GM18499 (cell line): ENCODE results near the gene ZNF677.
"Not testable (repeated sequence)": the region's sequence is repeated elsewhere in the genome, so short reads cannot be mapped to it uniquely, and the experiment has no call there.

Experiments used
- ATAC-seq: cut with Tn5 transposase; IDR thresholded peaks from one replicate; pipeline ENCODE4 v1.9.1; 2021; ENCODE audit warnings: moderate number of reproducible peaks; ENCODE audit not compliant: insufficient read depth, unreplicated experiment

The ZNF677 gene

DNA sequence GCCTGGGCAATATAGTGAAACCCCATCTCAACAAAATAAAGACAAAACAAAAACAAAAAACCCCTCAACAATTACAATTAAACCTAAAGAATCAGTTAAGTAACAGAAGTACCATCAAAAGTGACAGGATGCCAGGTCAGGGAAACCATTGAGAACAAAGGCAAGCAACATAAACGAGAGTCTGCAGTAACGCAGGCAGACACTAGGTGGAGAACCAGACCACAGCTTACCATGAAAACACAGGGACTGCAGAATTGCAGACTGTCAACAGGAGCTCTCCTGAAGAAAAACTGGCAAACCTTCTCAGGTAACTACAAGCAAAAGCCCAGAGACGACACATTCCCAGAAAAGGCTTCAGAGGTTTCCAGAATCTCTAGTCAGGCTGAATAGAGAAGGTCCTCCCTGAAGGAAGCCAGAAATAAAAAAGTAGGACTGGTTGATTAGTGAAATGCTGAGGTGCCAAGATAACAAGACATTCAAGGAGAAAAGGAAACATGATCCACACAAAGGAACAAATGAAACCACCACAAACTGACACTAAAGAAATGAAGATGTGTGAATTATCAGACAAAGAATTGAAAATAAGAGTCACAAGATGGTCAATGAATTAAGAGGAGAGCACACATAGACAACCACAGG, 59.3 kb downstream of the ZNF677 start:
- ATAC-seq, result no peak

DNA sequence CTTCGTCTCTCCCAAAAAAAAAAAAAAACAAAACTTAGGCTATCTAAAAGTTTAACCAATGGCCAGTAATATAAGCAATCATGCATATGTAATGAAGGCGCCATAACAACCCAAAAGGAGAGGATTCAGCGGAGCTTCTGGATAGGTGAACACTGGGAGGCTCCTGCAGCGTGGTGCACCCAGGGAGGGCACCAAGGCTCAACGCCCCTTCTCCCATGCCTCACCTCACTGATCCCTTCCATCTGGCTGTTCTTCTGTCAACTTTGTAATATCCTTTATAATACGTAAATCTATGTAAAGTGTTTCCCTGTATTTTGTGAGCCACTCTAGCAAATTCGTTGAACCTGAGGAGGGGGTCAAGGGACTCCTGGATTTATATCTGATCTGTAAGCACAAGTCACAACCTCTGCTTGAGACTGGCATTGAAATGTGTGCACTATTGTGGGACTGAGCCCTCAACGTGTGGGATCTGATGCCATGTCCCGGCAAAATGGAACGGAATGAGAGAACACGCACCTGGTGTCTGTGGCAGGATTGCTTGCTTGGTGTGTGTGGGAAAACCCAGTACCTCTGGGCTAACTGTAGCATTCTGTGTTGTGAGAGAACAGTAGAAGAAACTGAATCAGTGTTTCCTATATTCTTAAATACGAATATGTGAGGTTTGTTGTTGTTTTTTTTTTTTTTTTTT, 61.0 kb downstream of the ZNF677 start:
- ATAC-seq, result no peak

- ATAC-seq, result no peak
Measured at GRCh38 chr19:53192771-53193534, 61.7 kb downstream of the ZNF677 start, which contains the start of gene ZNF665. Gene ZNF665 (minus strand): TSS chr19:53193358. CDS start chr19:53182898, 10,460 bp downstream.

DNA sequence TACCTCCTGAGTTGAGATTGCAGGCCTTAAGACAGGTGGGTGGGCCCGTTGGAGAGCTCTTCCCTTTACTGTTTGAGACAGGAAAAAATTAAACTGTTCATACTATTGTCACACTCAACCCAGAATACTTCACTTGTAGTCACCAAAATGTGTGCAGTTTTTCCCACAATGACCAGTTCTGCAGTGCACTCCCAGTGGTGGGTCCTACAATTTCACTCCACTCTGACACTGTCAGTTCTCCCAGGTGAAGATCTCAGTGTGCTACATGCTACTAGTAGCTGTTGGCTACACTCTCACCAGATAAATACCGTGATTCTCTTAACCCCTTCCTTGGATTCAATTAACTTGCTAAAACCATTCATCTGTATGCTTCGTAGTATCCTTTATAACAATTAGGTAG, 64.4 kb downstream of the ZNF677 start:
- ATAC-seq, result no peak

DNA sequence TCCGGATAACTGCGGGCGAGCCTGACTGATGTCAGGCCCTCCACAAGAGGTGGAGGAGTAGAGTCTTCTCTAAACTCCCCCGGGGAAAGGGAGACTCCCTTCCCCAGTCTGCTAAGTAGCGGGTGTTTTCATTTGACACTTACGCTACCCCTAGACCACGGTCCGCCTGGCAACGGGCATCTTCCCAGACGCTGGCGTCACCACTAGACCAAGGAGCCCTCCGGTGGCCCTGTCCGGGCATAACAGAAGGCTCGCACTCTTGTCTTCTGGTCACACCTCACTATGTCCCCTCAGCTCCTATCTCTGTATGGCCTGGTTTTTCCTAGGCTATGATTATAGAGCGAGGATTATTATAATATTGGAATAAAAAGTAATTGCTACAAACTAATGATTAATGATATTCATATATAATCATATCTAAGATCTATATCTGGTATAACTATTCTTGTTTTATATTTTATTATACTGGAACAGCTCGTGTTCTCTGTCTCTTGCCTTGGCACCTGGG, 64.9 kb downstream of the ZNF677 start:
- not testable (repeated sequence) for ATAC-seq
